Stimulated activated CD8-positive, alpha-beta memory T cell treated with anti-CD3 and anti-CD28 coated beads, Interleukin-4, amount 100 ng/mL, for 1 hour (primary cell): ENCODE results near the gene RAB11FIP2.

Experiments
- DNase-seq, 2 donors: peaks; one replicate each; pipeline ENCODE4 v3.0.0-alpha.2; 2020; ENCODE audit warnings: low read depth in 2 of 2, low spot score in 1 of 2

Gene RAB11FIP2

GRCh38 chr10:118034791-118035261 lies 11.9 kb downstream of the RAB11FIP2 start:
- no peak for DNase-seq

- DNase-seq: no peak
These were observed 12.8 kb downstream of the RAB11FIP2 start for GRCh38 chr10:118033905-118034304.

GRCh38 chr10:118032564-118032963 lies 14.2 kb downstream of the RAB11FIP2 start:
- no peak for DNase-seq

- DNase-seq: no peak
These were observed 15.2 kb downstream of the RAB11FIP2 start for GRCh38 chr10:118031351-118032075.

- DNase-seq: no peak
These were observed 18.1 kb downstream of the RAB11FIP2 start for GRCh38 chr10:118028619-118029018.

- DNase-seq: no peak
These were observed 19.3 kb downstream of the RAB11FIP2 start for GRCh38 chr10:118027397-118027796.

- no peak for DNase-seq
These were observed 19.8 kb downstream of the RAB11FIP2 start for GRCh38 chr10:118026936-118027335.

- no peak for DNase-seq
These were observed 26.4 kb downstream of the RAB11FIP2 start for GRCh38 chr10:118020365-118020764.

- DNase-seq: no peak
These were observed 28.9 kb downstream of the RAB11FIP2 start for GRCh38 chr10:118017850-118018249.

GRCh38 chr10:118017071-118017740 lies 29.5 kb downstream of the RAB11FIP2 start:
- no peak for DNase-seq

- DNase-seq: no peak
These were observed 33.7 kb downstream of the RAB11FIP2 start for GRCh38 chr10:118012952-118013525.

GRCh38 chr10:118007773-118008172 lies 39.0 kb downstream of the RAB11FIP2 start:
- no peak for DNase-seq

GRCh38 chr10:118003126-118003525 lies 43.6 kb downstream of the RAB11FIP2 start:
- DNase-seq: no peak

GRCh38 chr10:118002581-118002980 lies 44.2 kb downstream of the RAB11FIP2 start:
- DNase-seq: no peak

GRCh38 chr10:117997673-117998072 lies 49.1 kb downstream of the RAB11FIP2 start:
- no peak for DNase-seq

- no peak for DNase-seq
These were observed 50.0 kb downstream of the RAB11FIP2 start for GRCh38 chr10:117996709-117997108.

- DNase-seq: no peak
These were observed 52.0 kb downstream of the RAB11FIP2 start for GRCh38 chr10:117994771-117995170.

- no peak for DNase-seq
These were observed 53.6 kb downstream of the RAB11FIP2 start for GRCh38 chr10:117993166-117993565.

GRCh38 chr10:117991701-117992100 lies 55.0 kb downstream of the RAB11FIP2 start:
- DNase-seq: no peak

- no peak for DNase-seq
These were observed 56.8 kb downstream of the RAB11FIP2 start for GRCh38 chr10:117989962-117990361.

GRCh38 chr10:117988814-117989213 lies 57.9 kb downstream of the RAB11FIP2 start:
- no peak for DNase-seq

GRCh38 chr10:117987244-117987909 lies 59.4 kb downstream of the RAB11FIP2 start:
- DNase-seq: no peak
